Breast epithelium (tissue), 4 donors: ENCODE data around the gene KIAA0753. TPM values are rescaled to one million over a fixed set of nuclear protein-coding genes. Genes with fewer than 3 reads are reported as not detected.

ENCODE experiments used
- DNase-seq, 2 donors: peaks; one replicate each; pipeline ENCODE4 v3.0.0-alpha.2; 2019; ENCODE audit warnings: low spot score in 2 of 2
- H3K27ac ChIP-seq, 2 donors: fragments of 200-600 bp; sonication (generic) in 1 of 2; one replicate each; pipeline ENCODE4 v1.5.1; 2016 to 2019; ENCODE audit warnings: mild to moderate bottlenecking in 1 of 2
- H3K27me3 ChIP-seq, 2 donors: fragments of 200-600 bp; sonication (generic) in 1 of 2; one replicate each; pipeline versions ENCODE4 v1.5.1 to v1.6.0; 2017 to 2019; ENCODE audit warnings: control low read depth in 1 of 2, mild to moderate bottlenecking in 1 of 2
- H3K36me3 ChIP-seq: fragments of 200-600 bp; one replicate; pipeline ENCODE4 v1.5.1; 2019
- H3K4me1 ChIP-seq, 2 donors: fragments of 200-600 bp; sonication (generic); one replicate each; pipeline ENCODE4 v1.5.1; 2016 to 2019; ENCODE audit warnings: control low read depth in 1 of 2
- H3K4me3 ChIP-seq, 3 donors: fragments of 200-600 bp; sonication (generic); 1 replicate in 2 of 3; 2 replicates in 1 of 3; pipeline ENCODE4 v1.5.1; 2016 to 2019; ENCODE audit warnings: mild to moderate bottlenecking in 3 of 3, moderate library complexity in 2 of 3
- H3K9me3 ChIP-seq, 2 donors: fragments of 200-600 bp; sonication (generic) in 1 of 2; one replicate each; pipeline ENCODE4 v1.5.1; 2016 to 2019; ENCODE audit warnings: control low read depth in 1 of 2
- CTCF ChIP-seq, 3 donors: fragments of 450-650 bp; IDR thresholded peaks; one replicate each; pipeline ENCODE4 v1.5.1; 2016 to 2017; ENCODE audit warnings: antibody characterized with exemption in 3 of 3, mild to moderate bottlenecking in 3 of 3, moderate library complexity in 3 of 3
- POLR2A ChIP-seq: fragments of 450-650 bp; IDR thresholded peaks from one replicate; pipeline ENCODE4 v1.6.1; 2016; ENCODE audit warnings: antibody characterized with exemption, mild to moderate bottlenecking, moderate library complexity
- POLR2AphosphoS5 ChIP-seq, 3 donors: sonication (generic); formaldehyde crosslinking; IDR thresholded peaks; one replicate each; pipeline ENCODE4 v1.6.1; 2017; ENCODE audit warnings: antibody characterized with exemption in 3 of 3
- intact Hi-C: fragments of 100-400 bp; cut with DNase I; formaldehyde crosslinking; loops from one replicate; pipeline ENCODE4 v1.15.1; 2023; ENCODE audit warnings: low total_unique reads
- total RNA-seq, 3 donors: library from RNA; depleted of rRNA; stranded (reverse); fragments of >200 nt; gene quantifications; one replicate each; pipeline ENCODE4 v1.1.0, GENCODE V29; 2016

Gene KIAA0753
- total RNA-seq, 3 donors from 2014 or later: 10.1 to 26.5 (median 25.6) TPM

- H3K4me3 ChIP-seq: peak overlapping the region in 2 of 3 donors; percentile 10 to 45
- peak overlapping the region; percentile 74 to 86 for H3K27ac ChIP-seq
- H3K9me3 ChIP-seq: no peaks in the 10 kb centered on the region
- H3K27me3 ChIP-seq: no peaks in the 10 kb centered on the region
- peak; percentile 68 to 70 for DNase-seq
- intact Hi-C loops: no loop called here
- H3K4me1 ChIP-seq: peaks cover 0 to 10% of the 10 kb centered on the region in 2 donors
- no peaks in the 10 kb centered on the region for H3K36me3 ChIP-seq
- TF ChIP-seq POLR2AphosphoS5 (IDR thresholded peaks at IDR 0.05) (peak in 1 of 3 donors; percentile 20), POLR2A (no peak)
Observed at GRCh38 chr17:6551869-6552531, 88.5 kb downstream of the KIAA0753 start.

- TF ChIP-seq POLR2AphosphoS5 (IDR thresholded peaks at IDR 0.05) (no peak), CTCF (IDR thresholded peaks at IDR 0.05) (no peak), POLR2A (no peak)
- intact Hi-C loops: no loop called here
- Histone ChIP-seq H3K27me3 (no peaks in the 10 kb centered on the region), H3K36me3 (no peaks in the 10 kb centered on the region), H3K27ac (no peak overlapping the region), H3K4me3 (no peak overlapping the region), H3K4me1 (peaks cover 0 to 10% of the 10 kb centered on the region in 2 donors), H3K9me3 (no peaks in the 10 kb centered on the region)
- no peak for DNase-seq
Observed at GRCh38 chr17:6551356-6551755, 89.2 kb downstream of the KIAA0753 start.

GRCh38 chr17:6549384-6550036 lies 91.0 kb downstream of the KIAA0753 start:
- H3K27ac ChIP-seq: no peak overlapping the region
- intact Hi-C loops: no loop called here

GRCh38 chr17:6548578-6549330 lies 91.8 kb downstream of the KIAA0753 start:
- Histone ChIP-seq H3K4me3 (no peak overlapping the region), H3K4me1 (peaks cover 0 to 5% of the 10 kb centered on the region in 2 donors), H3K9me3 (no peaks in the 10 kb centered on the region), H3K27me3 (no peaks in the 10 kb centered on the region), H3K27ac (no peak overlapping the region), H3K36me3 (no peaks in the 10 kb centered on the region)
- intact Hi-C loops: no loop called here
- TF ChIP-seq CTCF (IDR thresholded peaks at IDR 0.05): no peak
- TF ChIP-seq POLR2A: no peak
- no peak for TF ChIP-seq POLR2AphosphoS5 (IDR thresholded peaks at IDR 0.05)
- DNase-seq: no peak

More at GRCh38 chr17:6549384-6550036, 91.0 kb downstream of the KIAA0753 start:
- Histone ChIP-seq H3K9me3 (no peaks in the 10 kb centered on the region), H3K27me3 (no peaks in the 10 kb centered on the region), H3K4me3 (no peak overlapping the region), H3K4me1 (peaks cover 0 to 5% of the 10 kb centered on the region in 2 donors), H3K36me3 (no peaks in the 10 kb centered on the region)
- no peak for DNase-seq
- TF ChIP-seq CTCF (IDR thresholded peaks at IDR 0.05): no peak
- no peak for TF ChIP-seq POLR2AphosphoS5 (IDR thresholded peaks at IDR 0.05)
- TF ChIP-seq POLR2A: no peak

GRCh38 chr17:6548034-6548433 lies 92.5 kb downstream of the KIAA0753 start:
- Histone ChIP-seq H3K4me3 (no peak overlapping the region), H3K4me1 (peaks cover 0 to 5% of the 10 kb centered on the region in 2 donors), H3K27ac (no peak overlapping the region), H3K27me3 (no peaks in the 10 kb centered on the region), H3K36me3 (no peaks in the 10 kb centered on the region), H3K9me3 (no peaks in the 10 kb centered on the region)
- TF ChIP-seq POLR2A (no peak), CTCF (IDR thresholded peaks at IDR 0.05) (no peak), POLR2AphosphoS5 (IDR thresholded peaks at IDR 0.05) (no peak)
- intact Hi-C loops: no loop called here
- no peak for DNase-seq
